B cell (primary cell): ENCODE measurements around the gene USP30. TPM values are rescaled to one million over a fixed set of nuclear protein-coding genes. Genes with fewer than 3 reads are reported as not detected.

Experiments
- ATAC-seq: fragments of 200-7000 bp; cut with Tn5 transposase; one replicate; pipeline ENCODE4 v1.10.0; 2021; ENCODE audit warnings: low read depth, mild to moderate bottlenecking, moderate number of reproducible peaks, moderate library complexity
- CTCF ChIA-PET: fragments of 350-600 bp; sonication (Branson Sonifier 250); formaldehyde crosslinking; loops from one replicate; lab custom pipeline; 2021; ENCODE audit warnings: antibody characterized with exemption, inconsistent platforms; lab: Charles Lee
- POLR2A ChIA-PET: fragments of 350-600 bp; sonication (Branson Sonifier 250); formaldehyde crosslinking; loops from one replicate; lab custom pipeline; 2021; ENCODE audit warnings: antibody characterized with exemption; lab: Charles Lee
- DNase-seq: peaks from one replicate; pipeline ENCODE4 v3.0.0; 2013
- H2AFZ ChIP-seq: 2 replicates; pipeline ENCODE4 v1.6.1; 2012; ENCODE audit warnings: mild to moderate bottlenecking, low read depth, low read length; ENCODE audit not compliant: insufficient read depth, poor library complexity, severe bottlenecking
- H3K27ac ChIP-seq, 2 donors: 1 replicate in 1 of 2; 2 replicates in 1 of 2; pipeline ENCODE4 v1.5.1; 2012 to 2013; ENCODE audit warnings: low read length in 2 of 2, mild to moderate bottlenecking in 2 of 2, moderate library complexity in 1 of 2
- H3K27me3 ChIP-seq, 4 experiments: fragments of 200-600 bp in 1 of 4; sonication (generic) in 1 of 4; replicated peaks in 1 of 4; 1 replicate in 2 of 4; 2 replicates in 2 of 4; pipeline versions ENCODE4 v1.6.1 to v1.7.0; 2013 to 2016; ENCODE audit warnings: low read length in 3 of 4, mild to moderate bottlenecking in 2 of 4, mixed read lengths in 1 of 4, moderate library complexity in 1 of 4; ENCODE audit not compliant: insufficient read depth in 4 of 4, control insufficient read depth in 3 of 4; ENCODE audit errors: control extremely low read depth in 1 of 4
- H3K36me3 ChIP-seq, 2 experiments: replicated peaks in 1 of 2; 1 replicate in 1 of 2; 2 replicates in 1 of 2; pipeline versions ENCODE4 v1.6.1 to v1.7.1; 2013; ENCODE audit warnings: low read length in 1 of 2; ENCODE audit not compliant: insufficient read depth in 2 of 2, control insufficient read depth in 1 of 2; ENCODE audit errors: control extremely low read depth in 1 of 2, extremely low read depth in 1 of 2
- H3K4me1 ChIP-seq, 2 donors: fragments of 200-600 bp in 1 of 2; sonication (generic) in 1 of 2; 1 replicate in 1 of 2; 2 replicates in 1 of 2; pipeline versions ENCODE4 v1.5.1 to v1.6.1; 2013 to 2017; ENCODE audit warnings: low read length in 2 of 2; ENCODE audit not compliant: control insufficient read depth in 2 of 2, insufficient read depth in 2 of 2
- H3K4me2 ChIP-seq: replicated peaks from 2 replicates; pipeline ENCODE3; 2012; ENCODE audit warnings: mild to moderate bottlenecking, low read depth, low read length; ENCODE audit not compliant: poor library complexity, severe bottlenecking
- H3K4me3 ChIP-seq, 5 experiments: fragments of 200-600 bp in 1 of 5; sonication (generic) in 1 of 5; 1 replicate in 3 of 5; 2 replicates in 2 of 5; pipeline versions ENCODE4 v1.5.1 to v1.7.0; 2011 to 2016; ENCODE audit warnings: low read length in 4 of 5, mild to moderate bottlenecking in 4 of 5, low read depth in 2 of 5, control low read depth in 1 of 5, moderate library complexity in 1 of 5; ENCODE audit not compliant: insufficient read depth in 1 of 5; ENCODE audit errors: control extremely low read depth in 1 of 5, extremely low read depth in 1 of 5
- H3K79me2 ChIP-seq: fragments of 200-600 bp; sonication (generic); one replicate; pipeline ENCODE4 v1.6.0; 2016; ENCODE audit warnings: low read length; ENCODE audit not compliant: control insufficient read depth, insufficient read depth
- H3K9ac ChIP-seq: fragments of 200-600 bp; sonication (generic); 2 replicates; pipeline ENCODE4 v1.6.1; 2017; ENCODE audit warnings: mild to moderate bottlenecking, low read length, moderate library complexity
- H3K9me3 ChIP-seq, 3 donors: one replicate each; pipeline versions ENCODE4 v1.6.1 to v1.7.1; 2013; ENCODE audit warnings: low read length in 2 of 3; ENCODE audit not compliant: control insufficient read depth in 2 of 3, insufficient read depth in 1 of 3; ENCODE audit errors: control extremely low read depth in 1 of 3
- H4K20me1 ChIP-seq: 2 replicates; pipeline ENCODE4 v1.6.0; 2012; ENCODE audit warnings: mild to moderate bottlenecking, low read length; ENCODE audit not compliant: insufficient read depth, control insufficient read depth, poor library complexity, severe bottlenecking
- H3K27ac Mint-ChIP-seq: one replicate; pipeline ENCODE4 v1.8.0; 2021; ENCODE audit warnings: mixed read lengths
- H3K27me3 Mint-ChIP-seq: one replicate; pipeline ENCODE4 v1.8.0; 2021; ENCODE audit warnings: mixed read lengths
- H3K4me1 Mint-ChIP-seq: one replicate; pipeline ENCODE4 v1.8.0; 2021; ENCODE audit warnings: mixed read lengths
- H3K4me3 Mint-ChIP-seq: one replicate; pipeline ENCODE4 v1.8.0; 2021; ENCODE audit warnings: mixed read lengths
- H3K9me3 Mint-ChIP-seq: one replicate; pipeline ENCODE4 v1.8.0; 2022; ENCODE audit warnings: mixed read lengths; ENCODE audit not compliant: insufficient read depth
- EZH2 ChIP-seq: IDR thresholded peaks from 2 replicates; pipeline ENCODE4 v1.6.1; 2012; ENCODE audit warnings: borderline replicate concordance, low read depth, mild to moderate bottlenecking, moderate library complexity, low read length; ENCODE audit not compliant: insufficient read depth, poor library complexity, severe bottlenecking
- WGBS: methylation state at CpG from one replicate; pipeline ENCODE4 v1.1.5; 2013; ENCODE audit warnings: missing lambda C conversion rate; ENCODE audit not compliant: insufficient coverage; 5-methylcytosine and 5-hydroxymethylcytosine counted together
- intact Hi-C: fragments of 100-400 bp; cut with micrococcal nuclease; formaldehyde crosslinking; loops from one replicate; pipeline ENCODE4 v1.10.0; 2022
- polyA plus RNA-seq: library from polyadenylated mRNA; depleted of rRNA; stranded (reverse); fragments of >200 nt; gene quantifications from 2 replicates; pipeline ENCODE4 v1.2.3, GENCODE V29; 2012
- total RNA-seq, 2 donors: library from RNA; stranded (reverse); fragments of 120-200 nt in 1 of 2; gene quantifications; 1 replicate in 1 of 2; 2 replicates in 1 of 2; pipeline versions ENCODE4 v1.2.3 to v1.2.4, GENCODE V29; 2013 to 2022
- TF ChIP-seq, protein P1 (sequence below): fragments of 200-600 bp; IDR thresholded peaks from one replicate; pipeline ENCODE4 v1.8.0; 2022; ENCODE audit warnings: antibody characterized with exemption, mild to moderate bottlenecking

Gene USP30
- total and polyA plus RNA-seq, 2 donors (not counting 1 experiment from before 2014, with no cell fraction given) = 7.2 to 32.5 TPM

DNA sequence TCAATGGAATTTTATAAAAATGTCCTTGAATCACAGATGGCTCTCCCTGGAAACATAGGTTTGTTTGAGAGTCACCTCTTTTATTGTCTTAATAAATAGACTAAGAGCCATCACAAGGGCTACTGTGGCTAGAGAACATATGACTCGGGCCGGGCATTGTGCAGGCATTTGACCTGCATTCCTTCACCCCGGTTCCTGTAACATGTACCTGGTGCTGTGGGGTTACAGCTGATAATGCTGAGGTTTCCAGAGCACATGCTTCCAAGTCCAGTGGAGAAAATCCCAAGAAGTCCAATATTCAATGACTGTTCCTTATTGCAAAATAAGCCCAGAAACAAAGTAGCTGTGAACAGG lies 63.0 kb downstream of the USP30 start:
- Histone ChIP-seq H3K79me2 (no peaks in the 10 kb centered on the region), H2AFZ (no peak overlapping the region), H3K4me3 (no peak overlapping the region), H3K9me3 (no peaks in the 10 kb centered on the region), H3K4me2 (no peak overlapping the region), H3K9ac (no peak overlapping the region), H3K4me1 (peaks cover 0 to 3% of the 10 kb centered on the region in 2 donors), H3K36me3 (no peaks in the 10 kb centered on the region), H4K20me1 (no peaks in the 10 kb centered on the region), H3K27me3 (no peaks in the 10 kb centered on the region), H3K27ac (no peak overlapping the region)
- POLR2A ChIA-PET = no interaction called here
- Mint-ChIP-seq H3K27ac (no peak overlapping the region), H3K27me3 (no peaks in the 10 kb centered on the region), H3K4me1 (peaks cover 10% of the 10 kb centered on the region), H3K9me3 (no peaks in the 10 kb centered on the region), H3K4me3 (no peak overlapping the region)
- WGBS = 61% methylated on average over 2 of the region's 3 CpGs
- intact Hi-C loops = no loop called here
- CTCF ChIA-PET = no interaction called here
- ATAC-seq (no peak), DNase-seq (no peak)
- TF ChIP-seq, protein P1, sequence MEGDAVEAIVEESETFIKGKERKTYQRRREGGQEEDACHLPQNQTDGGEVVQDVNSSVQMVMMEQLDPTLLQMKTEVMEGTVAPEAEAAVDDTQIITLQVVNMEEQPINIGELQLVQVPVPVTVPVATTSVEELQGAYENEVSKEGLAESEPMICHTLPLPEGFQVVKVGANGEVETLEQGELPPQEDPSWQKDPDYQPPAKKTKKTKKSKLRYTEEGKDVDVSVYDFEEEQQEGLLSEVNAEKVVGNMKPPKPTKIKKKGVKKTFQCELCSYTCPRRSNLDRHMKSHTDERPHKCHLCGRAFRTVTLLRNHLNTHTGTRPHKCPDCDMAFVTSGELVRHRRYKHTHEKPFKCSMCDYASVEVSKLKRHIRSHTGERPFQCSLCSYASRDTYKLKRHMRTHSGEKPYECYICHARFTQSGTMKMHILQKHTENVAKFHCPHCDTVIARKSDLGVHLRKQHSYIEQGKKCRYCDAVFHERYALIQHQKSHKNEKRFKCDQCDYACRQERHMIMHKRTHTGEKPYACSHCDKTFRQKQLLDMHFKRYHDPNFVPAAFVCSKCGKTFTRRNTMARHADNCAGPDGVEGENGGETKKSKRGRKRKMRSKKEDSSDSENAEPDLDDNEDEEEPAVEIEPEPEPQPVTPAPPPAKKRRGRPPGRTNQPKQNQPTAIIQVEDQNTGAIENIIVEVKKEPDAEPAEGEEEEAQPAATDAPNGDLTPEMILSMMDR = no peak
- TF ChIP-seq EZH2 = no peak

GRCh38 chr12:109115758-109116610 lies 63.6 kb downstream of the USP30 start, which contains the start of gene ACACB:
Gene ACACB (plus strand): TSS chr12:109116587. CDS start chr12:109139406, 22,819 bp downstream.
- no peak within 1 kb of the TSS for H3K4me2 ChIP-seq
- no peak within 1 kb of the TSS for H2AFZ ChIP-seq
- no peaks in the 10 kb centered on the region for H3K9me3 ChIP-seq
- Mint-ChIP-seq H3K9me3 (no peaks in the 10 kb centered on the region), H3K4me3 (no peak within 1 kb of the TSS), H3K4me1 (peaks cover 8% of the 10 kb centered on the region), H3K27ac (no peak within 1 kb of the TSS), H3K27me3 (no peaks in the 10 kb centered on the region)
- ChIA-PET POLR2A (no interaction called here), CTCF (interaction anchor here (0.9 to 1.4 kb wide), 2 partner anchors 206 to 404 kb away, joined by 3 to 4 read pairs; no protein-coding TSS in a partner anchor)
- peaks cover 0 to 3% of the 10 kb centered on the region in 2 donors for H3K4me1 ChIP-seq
- no peak within 1 kb of the TSS for H3K4me3 ChIP-seq
- no peaks in the 10 kb centered on the region for H4K20me1 ChIP-seq
- no peaks in the 10 kb centered on the region for H3K27me3 ChIP-seq
- 60% methylated on average over 13 of the region's 14 CpGs for WGBS
- ATAC-seq (no peak), DNase-seq (no peak)
- no peaks in the 10 kb centered on the region for H3K79me2 ChIP-seq
- no peak within 1 kb of the TSS for H3K9ac ChIP-seq
- TF ChIP-seq EZH2 = no peak
- TF ChIP-seq, protein P1 = no peak
- intact Hi-C loops = no loop called here
- H3K36me3 ChIP-seq = no peaks in the 10 kb centered on the region
- H3K27ac ChIP-seq = no peak within 1 kb of the TSS
